NK-92 treated with Interleukin-12 subunit alpha and Interleukin-12 subunit beta, amount 100 ng/mL, for 24 hours (cell line): ENCODE measurements around the gene ALDH1L2.

Experiments
- DNase-seq: peaks from one replicate; lab custom pipeline; 2025; lab: John Stamatoyannopoulos, UW

ALDH1L2 gene

DNA sequence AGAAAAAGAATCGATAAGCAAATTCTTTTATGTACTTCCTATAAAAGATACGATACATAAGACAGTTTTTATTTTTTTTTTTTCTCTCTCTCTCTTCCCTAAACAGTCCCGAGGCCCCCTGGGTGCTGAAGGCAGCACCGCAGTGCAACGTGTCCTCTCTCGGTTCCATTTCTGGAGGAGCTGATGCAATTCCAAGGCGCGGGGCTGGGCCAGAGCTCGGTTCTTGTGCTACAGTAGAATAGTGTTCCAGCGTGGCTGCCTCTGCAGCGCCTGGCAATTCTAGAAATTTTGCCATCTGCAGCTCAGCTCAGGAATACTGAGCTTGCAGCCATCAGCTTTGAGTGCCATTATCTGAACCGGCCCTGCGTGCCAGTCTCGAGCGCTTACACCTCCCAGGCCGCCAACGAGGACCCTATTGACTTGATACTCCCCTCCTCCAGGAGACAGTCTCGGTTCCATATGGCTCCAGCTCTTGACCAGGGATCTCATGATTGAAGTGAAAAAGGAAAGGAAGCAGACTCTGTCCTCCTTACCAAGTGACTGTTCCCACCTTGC lies 630 bp downstream of the ALDH1L2 start:
- DNase-seq = no peak

DNA sequence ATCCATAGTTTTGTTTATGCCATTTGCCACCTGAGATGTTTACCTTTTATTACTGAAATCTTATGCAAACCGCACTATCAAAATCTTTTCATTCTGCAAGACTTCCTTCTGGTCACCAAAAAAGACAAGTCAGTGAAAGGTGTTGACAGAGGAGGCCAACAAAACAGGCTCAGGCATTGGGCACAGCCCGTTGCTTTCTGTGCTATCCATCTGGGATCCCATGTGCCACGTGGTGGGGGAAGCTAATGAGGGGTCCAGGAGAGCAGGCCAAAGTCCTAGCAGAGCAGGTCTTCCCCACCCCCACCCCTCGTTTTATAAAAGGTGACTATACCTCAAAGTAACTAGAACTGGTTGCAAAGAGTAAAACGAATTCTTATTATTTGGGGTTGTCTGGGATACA lies 1.2 kb downstream of the ALDH1L2 start:
- no peak for DNase-seq

DNA sequence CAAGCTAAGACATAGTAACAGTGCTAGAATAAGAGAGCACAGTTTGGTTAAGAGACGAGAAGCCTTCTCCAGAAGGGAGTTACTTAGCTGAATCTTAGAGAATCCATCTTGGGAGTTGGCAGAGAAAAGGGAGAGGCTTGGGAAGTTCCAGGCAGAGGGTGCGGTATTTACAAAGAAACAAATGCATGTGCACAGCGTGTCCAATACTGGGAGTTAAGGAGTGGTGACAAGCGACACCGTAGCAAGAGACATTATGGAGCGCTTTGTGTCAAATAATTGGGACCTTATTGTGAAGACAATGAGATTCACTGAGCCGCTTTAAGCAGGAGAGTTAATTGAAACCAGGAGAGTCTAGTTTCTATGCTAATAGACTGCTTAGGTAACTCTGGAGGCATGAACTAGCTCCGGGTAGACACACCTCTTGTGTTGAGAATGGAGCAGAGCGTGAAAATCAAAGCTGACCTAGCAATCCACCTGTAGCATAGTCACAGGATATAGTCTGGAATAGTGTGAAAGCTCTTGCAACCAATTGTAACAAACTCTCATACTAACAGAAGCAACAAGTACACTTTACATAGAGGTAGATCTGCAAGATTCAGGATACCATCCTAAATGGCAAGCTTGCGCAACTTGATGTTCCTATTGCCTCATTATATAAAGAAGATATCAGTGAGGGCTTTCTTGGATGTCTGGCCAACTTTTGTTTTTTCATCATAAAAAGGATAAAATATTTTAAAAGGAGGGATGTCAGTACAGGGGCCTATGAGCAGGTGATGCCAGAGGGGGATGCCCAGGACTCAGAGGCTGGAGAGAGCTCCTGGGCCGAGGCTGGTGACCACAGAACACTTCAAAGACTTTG lies 5.3 kb downstream of the ALDH1L2 start:
- no peak for DNase-seq

DNA sequence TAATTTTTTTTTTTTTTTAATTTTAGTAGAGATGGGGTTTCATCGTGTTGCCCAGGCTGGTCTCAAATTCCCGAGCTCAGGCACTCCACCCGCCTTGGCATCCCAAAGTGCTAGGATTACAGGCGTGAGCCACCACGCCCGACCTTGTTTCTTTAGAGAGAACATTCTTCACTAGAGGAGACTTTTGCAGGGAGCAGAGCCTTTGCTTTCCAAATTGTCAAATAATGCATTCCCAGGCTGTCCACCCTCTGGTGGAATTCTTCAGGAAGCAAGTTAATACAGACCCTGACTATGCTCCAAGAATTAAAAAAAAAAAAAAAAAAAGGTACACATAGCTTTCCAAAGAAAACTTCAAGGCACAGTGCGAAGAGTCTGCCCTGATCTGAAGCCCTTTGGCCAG lies 6.8 kb downstream of the ALDH1L2 start:
- no peak for DNase-seq

DNA sequence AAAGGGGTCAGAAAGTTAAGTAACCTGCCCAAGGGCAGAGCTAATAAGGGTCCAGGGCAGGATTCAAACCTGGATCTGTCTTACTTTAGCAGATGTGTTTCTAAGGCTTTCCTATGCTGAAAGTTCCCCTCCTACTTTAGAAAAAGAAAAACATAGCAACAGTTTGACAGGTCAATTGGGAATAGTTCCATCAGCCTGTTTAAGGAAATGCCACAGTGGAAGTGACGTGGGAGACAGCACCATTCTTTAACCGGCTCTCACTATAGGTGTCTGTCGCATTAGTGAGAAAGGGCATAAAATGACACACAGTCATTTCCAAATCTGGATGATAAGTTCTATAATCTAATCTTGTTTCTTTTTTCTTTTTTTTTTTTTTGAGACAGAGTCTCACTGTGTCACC lies 7.3 kb downstream of the ALDH1L2 start:
- DNase-seq = no peak

DNA sequence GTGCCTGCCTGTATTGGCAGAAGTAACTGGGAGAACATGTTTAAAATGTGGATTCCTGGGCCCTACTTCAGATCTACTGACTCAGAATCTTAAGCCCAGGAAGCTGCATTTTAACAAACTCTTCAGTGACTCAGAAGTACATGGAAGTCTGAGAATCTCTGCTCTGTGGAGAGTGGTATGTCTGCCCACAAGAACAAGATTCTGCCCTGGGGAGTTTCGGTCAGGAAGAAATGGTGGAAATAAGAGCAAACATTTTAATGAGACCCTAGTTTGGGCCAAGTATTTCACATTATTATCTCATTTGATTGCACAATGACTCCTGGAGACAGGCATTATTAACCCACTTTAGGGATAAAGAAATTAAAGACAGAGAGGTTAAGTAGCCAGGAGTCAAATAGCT lies 8.2 kb downstream of the ALDH1L2 start:
- no peak for DNase-seq

DNA sequence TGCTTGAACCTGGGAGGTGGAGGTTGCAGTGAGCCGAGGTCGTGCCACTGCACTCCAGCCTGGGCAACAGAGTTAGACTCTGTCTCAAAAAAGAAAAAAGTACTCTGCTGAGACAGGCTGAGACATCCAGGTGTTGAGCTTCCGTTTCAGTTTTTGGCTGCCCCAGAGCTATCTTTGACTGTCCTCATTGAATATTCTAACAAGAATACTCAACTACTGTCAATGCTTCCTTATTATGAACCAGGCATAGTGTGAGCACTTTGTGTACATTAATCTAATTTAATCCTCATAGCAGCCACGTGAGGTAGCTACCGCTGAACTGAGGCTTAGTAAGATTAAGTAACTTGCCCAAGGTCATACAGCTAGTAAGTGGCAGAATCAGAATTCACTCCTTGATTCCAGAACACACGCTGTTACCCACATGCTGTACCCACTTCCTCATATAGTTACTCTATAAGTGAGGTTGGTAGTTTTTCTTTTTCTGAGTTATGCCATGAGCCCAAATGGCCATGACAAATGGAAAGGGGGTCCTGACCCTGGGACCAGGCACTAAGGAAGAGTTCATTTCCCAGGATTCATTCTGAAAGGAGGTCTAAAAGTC lies 11.3 kb downstream of the ALDH1L2 start:
- no peak for DNase-seq

DNA sequence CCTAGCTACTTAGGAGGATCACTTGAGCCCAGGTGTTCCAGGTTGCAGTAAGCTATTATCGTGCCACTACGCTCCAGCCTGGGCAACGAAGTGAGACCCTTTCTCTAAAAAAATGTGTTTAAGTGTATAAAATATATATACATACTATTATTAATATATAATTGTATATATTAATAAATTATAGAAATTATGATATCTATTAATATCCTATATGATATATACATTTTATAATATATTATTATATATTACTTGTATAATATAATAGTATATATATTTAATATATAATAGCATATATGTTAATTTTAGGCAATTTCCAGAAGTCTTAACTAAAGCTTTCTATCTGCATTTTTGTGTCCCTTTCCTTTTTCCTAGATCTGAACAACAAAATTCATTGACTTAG lies 12.3 kb downstream of the ALDH1L2 start:
- no peak for DNase-seq

DNA sequence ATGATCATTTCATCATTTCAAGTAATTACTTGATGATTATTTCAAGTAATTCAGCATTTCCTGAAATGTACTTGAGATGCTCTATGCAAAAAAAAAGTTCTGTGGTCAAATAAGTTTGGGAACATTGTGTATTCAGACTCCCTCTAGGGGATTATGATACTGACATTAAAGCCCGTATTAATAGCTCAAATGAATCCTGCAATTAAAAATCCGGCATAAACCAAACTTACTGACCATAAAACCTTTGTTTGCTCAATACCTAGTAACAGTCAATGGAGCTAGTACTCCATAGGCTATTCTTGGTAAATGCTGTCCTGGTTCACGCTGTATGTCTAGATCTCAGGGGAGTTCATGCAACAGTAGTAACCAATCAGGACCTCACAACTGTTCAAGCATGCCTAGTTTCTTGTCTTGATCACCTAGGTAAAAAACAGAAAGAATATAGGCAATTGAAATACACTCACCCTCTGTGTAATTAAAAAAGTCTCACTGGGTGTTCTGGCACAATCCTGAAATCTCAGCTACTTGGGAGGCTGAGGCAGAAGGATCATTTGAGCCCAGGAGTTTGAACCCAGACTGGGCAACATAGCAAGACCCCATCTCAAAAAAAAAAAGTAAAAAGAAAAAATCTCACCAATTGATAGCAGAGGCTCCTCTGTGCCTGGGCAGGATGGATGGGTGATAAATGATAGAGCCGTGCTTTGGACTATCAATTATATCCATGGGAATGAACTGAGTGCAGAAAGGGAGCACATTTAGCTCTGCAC lies 14.1 kb downstream of the ALDH1L2 start:
- no peak for DNase-seq

DNA sequence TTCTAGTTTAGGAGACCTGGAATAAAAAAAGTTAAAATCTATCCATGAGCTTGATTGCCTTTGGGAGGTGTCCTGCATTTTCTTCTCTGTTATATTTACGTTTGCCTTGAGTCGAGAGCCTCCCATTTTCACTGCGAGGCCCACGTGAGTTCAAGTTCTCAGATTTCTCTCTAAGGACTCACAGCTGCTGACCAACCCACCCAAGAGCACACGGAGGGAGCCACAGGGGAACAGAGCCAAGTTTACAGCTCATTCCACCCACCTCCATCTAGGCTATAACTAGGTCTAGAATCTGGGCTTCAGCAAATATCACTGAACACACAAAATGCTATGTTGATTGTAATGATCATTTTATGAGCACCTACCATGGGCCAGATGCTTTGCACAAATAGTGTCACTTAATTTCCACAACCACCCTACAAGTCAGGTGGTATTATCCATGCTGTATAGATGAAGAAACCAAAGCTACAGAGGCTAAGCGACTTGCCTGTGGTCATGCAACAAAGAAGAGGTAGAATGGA lies 16.7 kb downstream of the ALDH1L2 start:
- no peak for DNase-seq

DNA sequence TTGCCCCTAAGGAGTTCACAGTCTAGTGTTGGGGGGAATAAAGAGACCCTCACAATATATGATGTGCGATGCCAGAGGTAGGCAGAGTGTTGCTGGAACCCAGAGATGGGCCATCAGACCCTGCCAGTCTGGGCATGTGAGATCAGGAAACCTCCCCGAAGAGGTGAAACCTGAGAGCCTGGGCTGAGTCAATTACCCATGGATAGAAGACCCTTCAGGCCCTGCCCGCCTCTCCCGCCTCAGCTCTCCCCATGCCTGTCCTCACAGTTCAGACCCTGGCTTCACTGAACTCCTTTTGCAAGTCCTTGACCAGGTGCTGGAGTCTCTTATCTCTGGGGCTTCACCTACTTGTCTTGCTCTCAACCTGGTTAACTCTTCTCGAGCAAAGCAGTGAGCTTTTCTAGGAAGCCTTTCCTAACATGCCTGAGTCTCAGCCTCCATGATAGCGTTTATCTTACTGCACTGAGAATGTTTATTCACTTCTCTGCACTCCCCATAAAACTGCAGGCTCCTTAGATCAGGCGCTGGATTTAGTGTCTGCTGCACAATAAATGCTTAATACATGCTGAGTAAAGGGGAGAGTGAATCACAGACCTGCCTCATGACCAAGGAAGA lies 19.6 kb downstream of the ALDH1L2 start:
- DNase-seq = no peak

DNA sequence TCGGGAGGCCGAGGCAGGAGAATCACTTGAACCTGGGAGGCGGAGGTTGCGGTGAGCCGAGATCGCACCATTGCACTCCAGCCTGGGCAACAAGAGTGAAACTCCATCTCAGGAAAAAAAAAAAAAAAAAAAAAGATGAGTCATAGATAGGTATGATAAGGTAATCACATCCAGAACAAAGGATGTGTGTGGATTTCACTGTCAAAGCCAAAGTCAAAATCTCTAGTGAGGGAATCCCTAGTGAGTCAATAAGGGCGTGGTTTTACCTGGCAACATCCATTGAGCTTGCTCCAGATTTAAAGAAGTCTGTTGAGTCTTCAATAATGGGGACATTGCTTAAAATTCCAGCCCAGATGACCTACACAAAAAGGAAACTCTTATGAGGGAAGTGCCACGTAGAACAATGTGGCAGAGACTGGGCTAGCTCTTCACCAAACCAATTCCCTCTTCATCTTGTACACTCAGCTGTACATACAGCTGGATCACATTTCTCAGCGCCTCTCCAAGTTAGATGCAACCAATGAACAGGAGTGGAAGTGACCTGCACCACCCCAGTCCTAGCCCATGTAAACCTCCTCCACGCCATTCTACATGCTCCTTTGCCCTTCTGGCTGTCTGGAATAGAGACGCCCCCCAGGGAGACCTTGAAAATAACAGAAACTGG lies 23.4 kb downstream of the ALDH1L2 start:
- DNase-seq = no peak

DNA sequence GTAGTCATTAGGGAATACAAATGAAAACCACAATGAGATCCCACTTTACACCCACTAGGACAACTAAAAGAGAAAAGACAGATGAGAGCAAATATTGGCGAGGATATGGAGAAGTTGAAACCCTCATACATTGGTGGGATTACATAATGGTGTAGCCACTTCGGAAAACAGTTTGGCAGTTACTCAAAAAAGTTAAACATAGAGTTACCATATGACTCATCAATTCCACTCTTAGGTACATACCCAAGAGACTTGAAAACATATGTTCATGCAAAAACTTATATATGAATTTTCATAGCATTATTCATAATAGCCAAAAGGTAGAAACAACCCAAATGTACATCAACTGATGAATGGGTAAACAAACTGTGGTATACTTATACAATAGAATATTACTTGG lies 27.1 kb downstream of the ALDH1L2 start:
- DNase-seq = no peak

DNA sequence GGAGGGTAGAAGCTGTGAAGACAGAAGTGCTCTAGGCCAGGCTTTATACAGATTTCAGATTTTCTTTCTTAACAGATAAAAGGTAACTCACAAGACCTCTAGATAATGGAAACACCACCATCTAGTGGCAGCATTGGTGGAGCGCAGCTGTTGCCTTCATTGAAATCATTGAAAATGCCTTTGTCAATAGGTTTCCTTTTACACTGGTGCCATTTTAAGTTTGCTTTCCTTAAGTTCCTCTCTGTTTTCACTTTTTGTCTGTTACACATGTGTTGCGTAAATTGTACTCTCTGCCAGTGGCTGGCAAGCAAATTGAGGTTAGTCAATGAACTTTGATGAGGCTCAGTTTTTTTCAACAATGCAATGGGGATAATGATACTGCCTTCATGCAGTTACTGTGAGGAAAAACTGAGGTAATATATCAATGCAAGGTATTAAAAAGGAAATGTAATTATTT lies 31.1 kb downstream of the ALDH1L2 start:
- DNase-seq = peak; percentile 28

DNA sequence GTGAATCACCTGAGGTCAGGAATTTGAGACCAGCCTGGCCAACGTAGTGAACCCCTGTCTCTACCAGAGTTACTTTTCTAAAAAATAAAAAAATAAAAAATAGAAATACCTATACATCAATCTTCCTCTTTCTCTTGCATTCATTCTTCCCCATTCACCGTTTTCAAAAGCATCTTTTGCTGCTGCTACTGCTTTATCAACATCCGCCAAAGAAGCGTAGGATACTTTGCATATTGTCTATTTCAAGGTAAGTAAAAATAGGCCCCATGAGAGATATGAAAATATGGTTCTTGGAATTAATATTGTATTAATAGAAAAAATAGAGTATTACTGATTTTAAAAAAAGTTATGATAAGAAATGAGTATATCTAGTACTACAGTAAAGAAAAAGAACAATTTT lies 32.3 kb downstream of the ALDH1L2 start:
- no peak for DNase-seq

DNA sequence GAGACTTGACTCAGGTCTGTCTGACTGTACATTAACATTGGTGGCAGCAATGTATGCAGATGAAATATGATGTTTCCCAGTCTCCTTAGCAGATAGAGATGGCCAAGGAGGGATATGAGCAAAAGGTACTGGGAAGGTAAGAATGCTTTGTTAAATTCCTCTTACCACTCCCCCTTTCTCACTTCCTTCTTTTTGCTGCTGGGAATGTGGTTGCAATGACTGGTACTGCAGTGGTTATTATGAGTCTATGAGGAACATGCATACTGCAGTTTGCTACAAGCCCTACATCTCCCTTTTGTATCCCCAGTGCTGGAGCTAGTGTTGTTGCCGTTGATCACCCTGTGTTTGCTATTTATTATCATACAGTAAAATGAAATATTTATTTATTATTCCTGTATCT lies 35.9 kb downstream of the ALDH1L2 start:
- DNase-seq = no peak

DNA sequence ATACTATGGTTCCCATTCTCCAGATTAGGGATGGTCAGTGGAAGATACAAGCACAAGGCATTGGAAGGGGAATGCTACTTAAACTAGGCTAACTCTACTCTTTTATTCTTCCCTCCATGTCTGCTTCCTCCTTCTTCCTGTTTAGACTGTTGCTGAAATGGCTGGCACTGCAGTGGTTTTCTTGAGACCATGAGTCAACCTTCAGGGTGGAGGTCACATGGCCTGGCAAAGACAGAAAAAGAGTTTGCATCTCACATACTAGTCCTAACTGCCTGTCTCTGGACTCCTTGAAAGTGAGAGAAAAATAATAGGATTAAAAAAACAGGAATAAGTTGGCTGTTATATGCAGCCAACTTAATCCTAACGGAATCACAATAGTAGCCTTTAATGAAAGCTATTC lies 37.0 kb downstream of the ALDH1L2 start:
- DNase-seq = no peak

DNA sequence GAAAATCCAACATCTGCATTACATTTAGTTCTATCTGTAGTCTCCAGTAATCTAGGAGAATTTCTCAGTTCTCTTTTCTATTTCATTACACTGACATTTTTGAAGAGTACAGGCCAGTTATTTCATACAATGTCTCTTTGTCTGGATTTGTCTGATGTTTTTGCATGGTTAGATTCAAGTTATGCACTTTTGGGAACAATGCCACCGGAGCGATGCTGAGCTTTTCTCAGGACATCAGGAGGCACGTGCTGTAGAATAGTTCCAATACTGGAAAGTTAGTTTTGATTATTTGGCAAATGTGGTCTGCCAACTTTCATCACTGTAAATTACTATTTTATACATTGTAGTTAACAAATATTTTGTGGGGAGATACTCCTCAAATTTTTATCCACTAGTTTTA lies 43.1 kb downstream of the ALDH1L2 start:
- DNase-seq = no peak

DNA sequence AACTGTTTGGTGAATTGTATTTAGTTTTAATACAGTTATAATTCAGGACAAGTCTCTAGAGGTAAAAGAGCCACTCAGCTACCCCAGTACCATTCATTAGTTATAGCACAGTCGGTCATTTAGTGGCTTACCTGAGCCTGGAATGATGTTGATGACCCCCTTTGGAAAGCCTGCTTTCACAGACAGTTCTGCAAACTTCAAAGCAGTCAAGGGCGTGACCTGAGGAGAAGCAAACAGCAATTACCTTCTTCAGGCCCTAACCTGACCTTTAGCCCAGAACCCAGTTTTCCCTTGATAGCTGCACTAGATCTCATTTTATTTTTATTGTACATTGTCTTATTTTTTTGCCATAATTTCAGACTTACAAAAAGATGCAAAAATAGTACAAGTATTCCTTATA lies 43.8 kb downstream of the ALDH1L2 start:
- no peak for DNase-seq

DNA sequence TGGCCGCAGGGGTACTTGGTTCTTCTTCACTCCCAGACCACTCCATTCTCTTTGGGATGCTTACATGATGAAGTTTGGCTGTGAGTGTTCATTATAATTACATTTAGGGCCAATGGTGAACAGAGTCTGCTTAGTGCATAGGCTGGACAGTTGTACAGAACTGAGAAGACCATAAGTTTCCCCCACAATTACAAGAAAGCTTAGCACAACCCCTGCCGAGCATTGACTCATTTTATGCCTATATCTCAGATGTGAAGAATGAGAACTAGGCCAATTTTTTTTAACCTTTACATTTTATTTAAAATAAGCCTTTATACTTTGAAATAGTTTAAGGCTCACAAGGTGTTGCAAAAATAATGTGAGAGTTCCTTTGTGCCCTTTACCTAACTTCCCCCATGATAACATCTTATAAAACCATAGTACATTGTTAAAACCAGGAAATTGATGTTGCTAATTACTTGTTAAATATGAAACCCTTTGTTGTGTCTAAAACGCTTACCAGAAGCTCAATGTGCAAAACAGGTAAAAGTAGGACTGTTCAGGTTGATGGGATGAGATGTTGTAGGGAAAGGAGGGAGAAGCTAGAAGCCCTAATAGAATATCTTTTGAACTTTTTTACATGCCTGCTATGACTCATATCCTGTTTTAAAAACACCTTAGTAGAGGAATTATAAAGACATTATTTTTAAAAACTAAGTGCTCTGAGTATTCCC lies 47.2 kb downstream of the ALDH1L2 start:
- DNase-seq = no peak

DNA sequence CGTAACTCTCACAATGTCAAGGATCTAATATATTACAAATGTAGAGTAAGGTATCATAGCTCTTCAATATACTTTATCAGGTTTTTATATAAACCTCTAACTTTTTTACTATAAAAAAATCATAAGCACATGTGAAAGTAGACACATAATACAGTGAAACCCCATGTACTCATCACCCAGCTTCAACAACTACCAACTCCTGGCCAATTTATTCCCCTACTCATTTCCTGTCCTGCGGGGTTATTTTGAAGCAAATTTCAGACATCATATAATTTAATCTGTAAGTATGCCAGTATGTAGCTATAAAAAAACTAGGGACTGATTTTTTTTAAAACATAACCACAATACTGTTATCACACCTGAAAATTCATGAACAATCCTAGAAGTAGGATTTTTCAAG lies 50.4 kb downstream of the ALDH1L2 start:
- DNase-seq = no peak
